Activated B cell treated with CpG ODN at 0.5 μM for 24 hours (primary cell): ENCODE results near the gene SMPD2. TPM values are rescaled to one million over a fixed set of nuclear protein-coding genes. Genes with fewer than 3 reads are reported as not detected.

Experiments used
- ATAC-seq: fragments of 200-7000 bp; cut with Tn5 transposase; one replicate; pipeline ENCODE4 v1.10.0; 2021; ENCODE audit warnings: low read depth, mild to moderate bottlenecking, moderate library complexity
- CTCF ChIA-PET: fragments of 350-600 bp; sonication (Branson Sonifier 250); formaldehyde crosslinking; loops from one replicate; lab custom pipeline; 2021; ENCODE audit warnings: antibody characterized with exemption; lab: Charles Lee
- POLR2A ChIA-PET: fragments of 350-600 bp; sonication (Branson Sonifier 250); formaldehyde crosslinking; loops from one replicate; lab custom pipeline; 2021; ENCODE audit warnings: antibody characterized with exemption; lab: Charles Lee
- DNase-seq: peaks from one replicate; pipeline ENCODE4 v3.0.0; 2022
- H3K27ac Mint-ChIP-seq: one replicate; pipeline ENCODE4 v1.8.0; 2020; ENCODE audit warnings: mixed read lengths
- H3K27me3 Mint-ChIP-seq: one replicate; pipeline ENCODE4 v1.8.0; 2021; ENCODE audit warnings: mixed read lengths
- H3K36me3 Mint-ChIP-seq: one replicate; pipeline ENCODE4 v1.8.0; 2021; ENCODE audit warnings: low read depth, mixed read lengths
- H3K4me1 Mint-ChIP-seq: one replicate; pipeline ENCODE4 v1.8.0; 2021; ENCODE audit warnings: mixed read lengths
- H3K4me3 Mint-ChIP-seq: one replicate; pipeline ENCODE4 v1.8.0; 2020; ENCODE audit warnings: mild to moderate bottlenecking, mixed read lengths
- H3K9me3 Mint-ChIP-seq: one replicate; pipeline ENCODE4 v1.8.0; 2020; ENCODE audit warnings: mixed read lengths
- CTCF ChIP-seq: fragments of 200-600 bp; IDR thresholded peaks from one replicate; pipeline ENCODE4 v1.8.0; 2022; ENCODE audit warnings: antibody characterized with exemption, mild to moderate bottlenecking
- intact Hi-C: fragments of 100-400 bp; cut with micrococcal nuclease; formaldehyde crosslinking; loops from one replicate; pipeline ENCODE4 v1.15.1; 2024
- total RNA-seq: library from RNA; stranded (reverse); gene quantifications from 2 replicates; pipeline ENCODE4 v1.2.3, GENCODE V29; 2022

The SMPD2 gene
- total RNA-seq, 1 donor from 2014 or later = 28.2 TPM

DNA sequence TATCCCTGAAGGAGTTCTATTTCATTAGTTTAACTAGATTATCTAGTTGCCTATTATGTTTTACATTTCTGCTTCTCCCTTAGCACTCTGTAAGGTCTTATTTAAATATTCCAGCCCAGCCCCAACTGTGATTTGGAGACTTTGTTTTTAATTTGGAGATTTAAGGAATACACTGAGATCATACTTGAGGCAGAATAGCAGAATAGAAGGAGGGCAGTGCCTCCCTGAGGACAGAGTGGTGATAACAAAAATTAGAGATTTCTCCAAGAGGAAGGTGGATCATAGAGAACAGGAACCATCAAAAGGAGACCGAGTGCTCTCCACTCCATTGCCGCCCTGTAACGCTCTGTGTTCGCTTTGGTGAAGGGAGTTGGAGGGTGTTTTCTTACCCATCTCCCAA is 43.5 kb upstream of the SMPD2 start:
- Mint-ChIP-seq H3K27me3 (no peaks in the 10 kb centered on the region), H3K9me3 (no peaks in the 10 kb centered on the region), H3K27ac (no peak overlapping the region), H3K4me3 (no peak overlapping the region), H3K36me3 (no peaks in the 10 kb centered on the region), H3K4me1 (no peaks in the 10 kb centered on the region)
- POLR2A ChIA-PET = no interaction called here
- ATAC-seq (no peak), DNase-seq (no peak)
- intact Hi-C loops = no loop called here
- CTCF ChIA-PET = interaction anchor here (0.9 kb wide), 1 partner anchor 218 kb away, joined by 6 read pairs; no protein-coding TSS in a partner anchor
- TF ChIP-seq CTCF = no peak

GRCh38 chr6:109406196-109406595 is 34.3 kb upstream of the SMPD2 start:
- H3K36me3 Mint-ChIP-seq = no peaks in the 10 kb centered on the region
- no peaks in the 10 kb centered on the region for H3K4me1 Mint-ChIP-seq
- CTCF ChIA-PET = no interaction called here
- peaks cover 4% of the 10 kb centered on the region for H3K27me3 Mint-ChIP-seq
- no peak for ATAC-seq
- POLR2A ChIA-PET = no interaction called here
- DNase-seq = no peak
- no peak overlapping the region for H3K4me3 Mint-ChIP-seq
- no peak for TF ChIP-seq CTCF
- no peak overlapping the region for H3K27ac Mint-ChIP-seq
- H3K9me3 Mint-ChIP-seq = peaks cover 3% of the 10 kb centered on the region
- intact Hi-C loops = no loop called here

GRCh38 chr6:109411034-109411433 is 29.5 kb upstream of the SMPD2 start:
- Mint-ChIP-seq H3K9me3 (peaks cover 3% of the 10 kb centered on the region), H3K36me3 (no peaks in the 10 kb centered on the region), H3K27me3 (peaks cover 4% of the 10 kb centered on the region), H3K4me1 (no peaks in the 10 kb centered on the region), H3K27ac (no peak overlapping the region), H3K4me3 (no peak overlapping the region)
- TF ChIP-seq CTCF = no peak
- intact Hi-C loops = no loop called here
- ATAC-seq = no peak
- no peak for DNase-seq
- ChIA-PET CTCF (no interaction called here), POLR2A (no interaction called here)

GRCh38 chr6:109417646-109418045 is 22.9 kb upstream of the SMPD2 start:
- ChIA-PET POLR2A (no interaction called here), CTCF (no interaction called here)
- Mint-ChIP-seq H3K27ac (no peak overlapping the region), H3K27me3 (no peaks in the 10 kb centered on the region), H3K36me3 (no peaks in the 10 kb centered on the region), H3K4me3 (no peak overlapping the region), H3K9me3 (no peaks in the 10 kb centered on the region), H3K4me1 (peaks cover 2% of the 10 kb centered on the region)
- intact Hi-C loops = no loop called here
- ATAC-seq (no peak), DNase-seq (no peak)
- TF ChIP-seq CTCF = no peak

- intact Hi-C loops = no loop called here
- ChIA-PET POLR2A (no interaction called here), CTCF (no interaction called here)
- DNase-seq = no peak
- peaks cover 6% of the 10 kb centered on the region for H3K4me1 Mint-ChIP-seq
- no peak for TF ChIP-seq CTCF
- no peak overlapping the region for H3K27ac Mint-ChIP-seq
- no peaks in the 10 kb centered on the region for H3K36me3 Mint-ChIP-seq
- H3K27me3 Mint-ChIP-seq = no peaks in the 10 kb centered on the region
- ATAC-seq = peak; percentile 58
- no peaks in the 10 kb centered on the region for H3K9me3 Mint-ChIP-seq
- H3K4me3 Mint-ChIP-seq = no peak overlapping the region
Observed at GRCh38 chr6:109420751-109421150, 19.8 kb upstream of the SMPD2 start.
